Measurements from ENCODE around the gene GEMIN4. TPM values are rescaled to one million over a fixed set of nuclear protein-coding genes. Genes with fewer than 3 reads are reported as not detected.

The GEMIN4 gene
- total and polyA plus RNA-seq, 2 experiments from 2014 or later: 23.7 to 24.8 TPM

- no peaks in the 10 kb centered on the region for H3K9me3 ChIP-seq (ENCODE audit: low read depth)
- peaks cover 13% of the 10 kb centered on the region for H3K36me3 ChIP-seq
- no peak overlapping the region for H3K4me3 ChIP-seq
- H3K27ac ChIP-seq: peak overlapping the region; percentile 3
- no peaks in the 10 kb centered on the region for H3K4me1 ChIP-seq (ENCODE audit: low read depth)
- DNase-seq (ENCODE audit: low read depth in 1 of 2, low spot score in 1 of 2): no peak
- no peaks in the 10 kb centered on the region for H3K27me3 ChIP-seq
- TF ChIP-seq CTCF (IDR thresholded peaks at IDR 0.05; ENCODE audit: low read depth, low read length): no peak
These were observed 45.3 kb upstream of the GEMIN4 start for GRCh38 chr17:797236-797840.

- peaks cover 14% of the 10 kb centered on the region for H3K36me3 ChIP-seq
- H3K27me3 ChIP-seq: no peaks in the 10 kb centered on the region
- H3K4me3 ChIP-seq: no peak overlapping the region
- no peaks in the 10 kb centered on the region for H3K9me3 ChIP-seq (ENCODE audit: low read depth)
- H3K4me1 ChIP-seq (ENCODE audit: low read depth): no peaks in the 10 kb centered on the region
- no peak for TF ChIP-seq CTCF (IDR thresholded peaks at IDR 0.05; ENCODE audit: low read depth, low read length)
- no peak overlapping the region for H3K27ac ChIP-seq
- DNase-seq (ENCODE audit: low read depth in 1 of 2, low spot score in 1 of 2): no peak
These were observed 44.5 kb upstream of the GEMIN4 start for GRCh38 chr17:796609-797008.

GRCh38 chr17:795721-796120, 43.7 kb upstream of the GEMIN4 start:
- no peak for DNase-seq (ENCODE audit: low read depth in 1 of 2, low spot score in 1 of 2)
- Histone ChIP-seq H3K9me3 (ENCODE audit: low read depth) (no peaks in the 10 kb centered on the region), H3K4me3 (no peak overlapping the region), H3K27me3 (no peaks in the 10 kb centered on the region), H3K27ac (no peak overlapping the region), H3K36me3 (peaks cover 13% of the 10 kb centered on the region), H3K4me1 (ENCODE audit: low read depth) (no peaks in the 10 kb centered on the region)
- no peak for TF ChIP-seq CTCF (IDR thresholded peaks at IDR 0.05; ENCODE audit: low read depth, low read length)

GRCh38 chr17:795276-795675, 43.2 kb upstream of the GEMIN4 start:
- no peak for TF ChIP-seq CTCF (IDR thresholded peaks at IDR 0.05; ENCODE audit: low read depth, low read length)
- Histone ChIP-seq H3K9me3 (ENCODE audit: low read depth) (no peaks in the 10 kb centered on the region), H3K27me3 (no peaks in the 10 kb centered on the region), H3K36me3 (peaks cover 9% of the 10 kb centered on the region), H3K4me1 (ENCODE audit: low read depth) (no peaks in the 10 kb centered on the region), H3K4me3 (no peak overlapping the region), H3K27ac (no peak overlapping the region)
- DNase-seq (ENCODE audit: low read depth in 1 of 2, low spot score in 1 of 2): no peak

- DNase-seq (ENCODE audit: low read depth in 1 of 2, low spot score in 1 of 2): peak; percentile 77 to 78
- no peaks in the 10 kb centered on the region for H3K9me3 ChIP-seq (ENCODE audit: low read depth)
- TF ChIP-seq CTCF (IDR thresholded peaks at IDR 0.05; ENCODE audit: low read depth, low read length): peak; percentile 74
- peaks cover 6% of the 10 kb centered on the region for H3K36me3 ChIP-seq
- H3K4me3 ChIP-seq: no peak overlapping the region
- H3K27me3 ChIP-seq: no peaks in the 10 kb centered on the region
- no peaks in the 10 kb centered on the region for H3K4me1 ChIP-seq (ENCODE audit: low read depth)
- H3K27ac ChIP-seq: no peak overlapping the region
These were observed 42.8 kb upstream of the GEMIN4 start for GRCh38 chr17:794876-795275.

Data from cardiac muscle cell (in vitro differentiated cells and primary cell).